Activated CD8-positive, alpha-beta memory T cell treated with anti-CD3 and anti-CD28 coated beads for 48 hours (primary cell): Measurements from ENCODE around the gene PRCC.
"Not testable (repeated sequence)": the region's sequence is repeated elsewhere in the genome, so short reads cannot be mapped to it uniquely, and the experiment has no call there.

Experiments used
- DNase-seq, 3 experiments: peaks; one replicate each; pipeline ENCODE4 v3.0.0-alpha.2; 2020; ENCODE audit warnings: low read depth in 2 of 3, low spot score in 2 of 3

Gene PRCC

DNA sequence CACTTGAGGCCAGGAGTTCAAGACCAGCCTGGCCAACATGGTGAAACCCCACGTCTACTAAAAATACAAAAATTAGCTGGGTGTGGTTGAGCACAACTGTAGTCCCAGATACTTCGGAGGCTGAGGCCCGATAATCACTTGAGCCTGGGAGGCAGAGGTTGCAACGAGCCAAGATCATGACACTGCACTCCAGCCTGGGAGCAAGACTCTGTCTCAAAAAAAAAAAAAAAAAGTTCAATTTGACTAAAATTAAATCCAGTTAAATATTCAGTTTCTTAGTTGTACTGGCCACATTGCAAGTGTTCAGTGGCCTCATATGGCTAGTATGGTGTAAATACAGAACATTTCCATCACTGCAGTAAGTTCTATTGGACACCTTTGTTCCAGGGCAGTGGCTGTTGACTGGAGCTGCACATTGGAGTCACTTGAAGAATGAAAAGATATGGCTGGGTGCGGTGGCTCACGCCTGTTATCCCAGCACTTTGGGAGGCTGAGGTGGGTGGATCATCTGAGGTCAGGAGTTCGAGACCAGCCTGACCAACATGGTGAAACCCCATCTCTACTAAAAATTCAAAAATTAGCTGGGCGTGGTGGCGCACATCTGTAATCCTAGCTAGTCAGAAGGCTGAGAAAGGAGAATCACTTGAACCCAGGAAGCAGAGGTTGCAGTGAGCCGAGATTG, 9.6 kb upstream of the PRCC start:
- not testable (repeated sequence) for DNase-seq

DNA sequence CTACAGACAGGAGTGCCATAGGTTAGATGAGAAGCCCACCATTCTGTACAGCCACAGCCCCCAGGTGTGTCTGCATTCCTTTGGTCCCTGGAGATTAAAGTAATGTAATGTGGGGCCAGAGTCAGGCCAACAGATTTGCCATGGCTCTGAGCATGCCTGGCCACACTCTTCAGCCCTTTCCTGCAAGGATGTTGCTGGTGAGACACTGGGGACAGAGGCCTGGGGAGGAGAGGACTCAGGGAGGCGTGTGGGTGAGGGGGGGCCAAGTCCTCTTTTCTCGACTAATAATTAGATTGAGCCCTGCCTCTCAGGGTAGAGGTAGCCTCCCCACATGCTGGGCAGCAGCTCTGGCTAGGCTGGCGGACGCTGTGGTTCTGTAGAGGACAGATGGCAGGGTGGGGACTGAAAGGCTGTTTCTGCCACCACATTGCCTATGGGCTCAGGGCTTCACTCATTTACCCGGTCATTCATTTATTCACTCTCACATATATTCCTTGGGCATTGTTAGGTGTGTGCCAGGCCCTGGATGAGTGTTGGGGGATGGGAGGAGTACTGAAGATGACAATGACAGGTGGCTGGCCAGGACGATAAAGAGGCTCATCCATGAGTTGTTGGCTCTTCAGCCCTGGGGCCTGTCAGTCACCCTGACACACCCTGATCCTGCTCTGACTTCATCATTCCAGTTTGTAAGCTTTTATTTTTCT, 7.1 kb upstream of the PRCC start:
- DNase-seq = no peak

DNA sequence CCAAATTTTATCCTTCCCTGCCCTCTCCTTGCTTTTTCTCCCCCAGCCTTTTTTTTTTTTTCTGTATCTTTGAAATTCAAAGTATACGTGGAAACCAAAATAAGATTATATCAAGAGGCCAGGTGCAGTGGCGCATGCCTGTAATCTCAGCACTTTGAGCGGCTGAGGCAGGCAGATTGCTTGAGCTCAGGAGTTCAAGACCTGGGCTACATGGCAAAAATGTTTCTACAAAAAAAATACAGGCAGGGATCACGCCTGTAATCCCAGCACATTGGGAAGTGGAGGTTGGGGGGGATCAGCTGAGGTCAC, 6.6 kb upstream of the PRCC start:
- DNase-seq = no peak

- DNase-seq = not testable (repeated sequence)
Measured at GRCh38 chr1:156765136-156765535, 2.2 kb upstream of the PRCC start.

DNA sequence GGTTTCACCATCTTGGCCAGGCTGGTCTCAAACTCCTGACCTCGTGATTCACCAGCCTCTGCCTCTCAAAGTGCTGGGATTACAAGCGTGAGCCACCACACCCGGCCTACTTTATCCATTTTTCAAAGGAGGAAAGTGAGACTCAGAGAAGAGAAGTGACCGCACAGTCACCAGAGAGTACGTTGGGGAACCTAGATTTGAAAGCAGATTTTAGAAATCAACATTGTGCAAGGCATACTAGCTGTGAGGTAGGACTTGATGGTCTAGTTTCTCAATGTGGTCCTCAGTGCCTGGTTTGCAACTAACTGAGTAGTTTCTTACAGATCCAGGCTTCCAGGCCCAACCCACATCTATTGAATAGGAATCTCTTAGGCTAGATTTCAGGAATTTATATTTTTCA, 1.7 kb upstream of the PRCC start:
- no peak for DNase-seq

GRCh38 chr1:156766298-156767100, 836 bp upstream of the PRCC start:
- no peak for DNase-seq

DNA sequence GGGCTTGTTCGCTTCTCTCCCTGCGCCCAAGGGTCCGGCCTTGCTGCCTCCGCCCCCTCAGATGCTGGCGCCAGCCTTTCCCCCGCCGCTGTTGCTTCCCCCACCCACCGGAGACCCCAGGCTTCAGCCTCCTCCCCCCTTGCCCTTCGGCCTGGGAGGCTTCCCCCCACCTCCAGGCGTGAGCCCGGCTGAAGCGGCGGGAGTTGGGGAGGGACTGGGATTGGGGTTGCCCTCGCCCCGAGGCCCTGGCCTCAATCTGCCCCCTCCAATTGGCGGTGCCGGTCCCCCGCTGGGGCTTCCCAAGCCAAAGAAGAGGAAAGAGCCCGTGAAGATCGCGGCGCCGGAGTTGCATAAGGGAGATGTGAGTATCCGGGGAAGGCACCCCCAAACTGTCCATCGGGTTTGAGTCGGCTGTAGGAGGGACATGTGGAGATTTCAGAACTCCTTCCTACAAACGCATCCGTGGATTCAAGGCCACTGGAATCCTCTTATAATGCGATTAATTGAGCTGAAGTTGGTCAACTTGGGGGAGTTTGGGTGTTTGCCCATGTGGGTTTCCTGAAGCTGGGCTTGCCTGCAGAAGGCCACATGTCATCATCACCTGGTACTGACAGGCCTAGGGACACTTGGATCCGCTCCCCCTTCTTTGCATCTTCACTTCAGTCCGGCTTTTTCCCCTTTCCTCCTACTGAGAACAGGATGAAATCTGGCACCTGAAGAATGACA, 707 bp downstream of the PRCC start:
- peak in 1 of 3 experiments; percentile 11 for DNase-seq

GRCh38 chr1:156768610-156769295, 1.4 kb downstream of the PRCC start:
- no peak for DNase-seq

DNA sequence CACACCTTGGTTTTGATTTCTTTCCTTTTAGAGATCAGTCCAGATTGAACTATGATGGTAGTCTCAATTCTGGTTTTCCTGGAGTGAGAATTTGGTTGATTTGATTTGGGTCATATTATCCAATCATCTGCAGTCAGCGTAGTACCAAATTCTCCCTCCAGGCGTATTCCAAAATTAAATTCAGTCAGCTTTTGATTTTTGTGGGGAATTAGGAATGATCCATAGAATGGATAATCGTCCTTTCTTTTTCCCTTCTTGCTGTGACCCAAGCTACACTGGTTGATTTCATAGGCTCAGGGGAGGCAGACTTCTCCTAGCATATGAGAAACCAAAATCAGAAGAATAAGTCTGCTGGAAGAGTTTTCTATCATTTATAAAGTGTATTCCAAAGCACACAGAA, 4.9 kb downstream of the PRCC start:
- no peak for DNase-seq

GRCh38 chr1:156772728-156773497, 5.6 kb downstream of the PRCC start:
- DNase-seq = no peak

- no peak for DNase-seq
Measured at GRCh38 chr1:156773607-156774006, 6.3 kb downstream of the PRCC start.

- DNase-seq = no peak
Measured at GRCh38 chr1:156775799-156776198, 8.5 kb downstream of the PRCC start.

DNA sequence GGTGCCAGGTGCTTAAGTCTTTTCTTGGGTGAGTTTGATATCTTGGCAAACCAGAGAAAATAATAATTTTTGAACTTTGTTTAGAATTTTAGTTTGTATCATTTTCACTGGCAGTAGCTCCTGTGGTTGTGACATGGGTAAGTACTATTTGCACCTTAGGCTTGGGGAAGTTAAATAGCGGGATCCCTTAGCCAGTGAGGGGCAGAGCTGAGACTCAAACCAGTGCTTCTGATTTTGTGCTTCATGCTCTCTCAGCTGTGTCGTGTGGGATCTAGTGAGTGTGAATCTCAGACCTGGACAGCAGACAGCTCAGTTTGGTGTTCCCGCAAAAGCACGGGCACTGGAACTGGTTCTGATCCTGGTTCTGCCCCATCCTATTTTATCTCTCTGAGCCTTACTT, 9.6 kb downstream of the PRCC start:
- no peak for DNase-seq

GRCh38 chr1:156777573-156777972, 10.2 kb downstream of the PRCC start:
- DNase-seq = no peak

DNA sequence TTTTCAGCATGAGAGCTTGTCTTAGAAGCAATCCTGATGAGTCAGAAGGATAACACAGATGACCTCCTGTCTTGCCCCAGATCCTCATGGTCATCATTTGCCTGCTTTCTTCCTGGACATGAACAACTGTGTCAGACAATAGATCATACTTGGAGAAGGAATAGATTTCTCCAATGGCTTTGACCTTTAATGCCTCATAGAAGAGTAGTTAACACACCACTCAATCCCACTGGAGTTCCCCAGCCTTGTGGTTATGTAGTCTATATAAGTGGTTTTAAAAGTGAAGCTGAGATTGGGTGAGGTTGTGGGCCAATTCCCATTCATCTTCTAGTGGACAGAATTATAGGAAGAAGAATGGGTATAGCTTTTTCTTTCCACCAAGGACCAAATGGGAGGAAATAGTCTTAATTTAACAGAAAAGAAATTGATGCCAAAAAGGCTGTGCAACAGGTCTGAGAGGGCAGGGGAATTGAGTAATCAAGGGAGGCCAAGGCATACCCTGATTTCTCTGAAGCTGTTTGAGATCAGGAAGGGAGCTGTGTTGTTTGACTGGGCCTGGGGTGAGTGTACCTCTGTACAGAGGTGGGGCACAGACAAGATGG, 14.4 kb downstream of the PRCC start:
- no peak for DNase-seq

DNA sequence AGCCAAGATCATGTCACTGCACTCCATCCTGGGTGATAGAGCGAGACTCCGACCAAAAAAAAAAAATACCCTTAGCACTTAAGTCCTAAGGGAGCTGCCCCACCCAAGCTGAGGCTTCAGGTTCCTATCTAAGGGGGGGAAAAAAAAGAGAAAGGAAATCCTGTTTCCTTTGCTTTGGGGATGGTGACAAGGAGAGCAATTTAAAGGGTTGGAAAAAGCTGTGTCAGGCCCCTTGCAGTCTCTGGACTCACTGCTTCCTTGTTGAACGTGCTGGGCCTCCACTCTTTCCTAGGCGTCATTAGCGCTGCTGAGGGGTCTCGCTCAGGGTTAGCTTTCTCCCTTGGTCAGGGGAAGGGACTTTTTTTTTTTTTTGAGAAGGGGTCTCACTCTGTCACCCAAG, 18.1 kb downstream of the PRCC start:
- DNase-seq = no peak

DNA sequence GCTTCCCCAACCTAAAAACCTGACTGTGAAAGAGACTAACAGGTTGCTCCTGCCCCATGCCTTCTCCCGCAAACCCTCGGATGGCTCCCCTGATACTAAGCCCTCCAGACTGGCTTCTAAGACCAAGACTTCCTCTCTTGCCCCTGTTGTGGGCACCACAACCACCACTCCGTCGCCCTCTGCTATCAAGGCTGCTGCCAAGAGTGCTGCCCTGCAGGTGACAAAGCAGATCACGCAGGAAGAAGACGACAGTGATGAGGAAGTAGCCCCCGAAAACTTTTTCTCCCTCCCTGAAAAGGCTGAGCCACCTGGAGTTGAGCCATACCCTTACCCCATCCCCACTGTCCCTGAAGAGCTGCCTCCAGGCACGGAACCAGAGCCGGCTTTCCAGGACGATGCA, 19.3 kb downstream of the PRCC start:
- no peak for DNase-seq

GRCh38 chr1:156788136-156788535, 20.8 kb downstream of the PRCC start:
- no peak for DNase-seq

DNA sequence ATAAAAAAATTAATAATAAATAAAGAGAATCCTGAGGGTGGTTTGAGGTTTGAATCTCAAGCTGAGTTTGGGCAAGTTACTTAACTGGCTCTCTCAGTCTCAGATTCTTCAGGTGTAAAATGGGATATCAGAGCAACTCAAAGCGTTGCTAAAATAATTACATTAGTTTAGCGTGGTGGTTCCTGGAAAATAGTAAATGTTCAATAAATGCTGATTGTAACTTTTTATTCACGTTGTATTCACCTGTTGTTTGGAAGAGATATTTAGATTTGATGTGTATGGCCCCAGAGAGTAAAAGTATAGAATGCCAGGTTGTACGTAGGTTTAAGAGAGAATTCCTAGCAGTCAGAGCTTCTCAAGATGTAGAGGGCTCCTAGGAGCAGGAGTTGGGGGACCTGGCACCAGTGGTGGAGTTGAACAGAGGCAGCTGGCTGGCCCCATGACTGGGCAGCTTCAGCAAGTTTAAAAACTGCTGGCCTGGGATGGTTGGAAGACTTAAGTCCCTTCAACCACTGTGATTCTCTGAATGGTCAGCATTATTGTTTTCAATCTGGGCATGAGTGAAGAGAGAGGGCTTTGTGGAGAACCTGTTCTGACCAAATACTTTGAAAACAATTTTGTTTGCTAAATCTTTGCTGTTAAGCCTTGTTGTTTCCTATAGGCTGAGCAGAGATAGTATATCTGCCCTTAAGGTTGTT, 22.4 kb downstream of the PRCC start:
- no peak for DNase-seq
